Measurements from ENCODE around the gene SLX9. TPM values are rescaled to one million over a fixed set of nuclear protein-coding genes. Genes with fewer than 3 reads are reported as not detected.

The SLX9 gene
- total and polyA plus RNA-seq, 2 donors (not counting 3 experiments of a cell fraction or from before 2014, with no cell fraction given), result 27.0 to 50.6 TPM

DNA sequence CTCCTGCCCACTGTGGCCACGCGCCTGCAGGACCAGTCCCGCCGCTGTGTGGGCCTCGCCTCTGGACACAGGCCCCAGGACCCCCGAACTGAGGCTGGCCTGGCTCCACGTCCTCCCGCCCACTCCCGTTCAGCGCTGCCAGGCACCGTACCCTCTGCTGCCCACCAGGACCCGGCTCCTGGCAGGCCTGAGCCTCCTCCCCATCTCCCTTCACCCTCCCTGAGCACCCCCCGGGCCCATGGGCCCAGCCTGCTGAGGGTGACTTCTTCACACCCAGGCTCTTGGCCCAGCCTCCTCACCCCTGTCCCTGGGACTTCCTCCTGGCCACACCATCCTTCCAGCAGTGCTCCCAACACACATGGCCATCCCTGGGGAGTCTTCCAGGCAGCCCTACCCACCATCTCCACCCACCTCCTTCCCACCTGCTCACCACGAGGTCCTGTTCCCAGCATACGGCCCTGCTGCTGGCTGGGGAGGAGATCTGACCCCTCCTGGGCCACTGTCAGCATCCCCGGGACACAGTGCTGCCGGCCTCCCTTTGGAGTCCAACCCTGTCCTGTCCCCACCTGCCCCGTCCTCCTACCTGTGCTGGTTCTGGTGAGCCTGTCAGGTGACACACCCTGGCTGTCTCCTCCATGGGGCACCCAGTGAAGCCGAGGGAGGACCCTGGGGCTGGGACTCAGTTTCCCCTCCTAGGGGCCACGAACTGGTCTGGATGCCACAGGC is 53.7 kb downstream of the SLX9 start:
- Histone ChIP-seq H3K27ac (ENCODE audit: insufficient read depth, low read depth, low read length) (no peak overlapping the region), H3K4me3 (replicated peaks in 1 of 3; ENCODE audit: insufficient read depth in 1 of 3, low read depth in 1 of 3, low read length in 3 of 3) (no peak overlapping the region), H4K20me1 (replicated peaks; ENCODE audit: control insufficient read depth, extremely low read depth, insufficient read depth, low read length) (no peaks in the 10 kb centered on the region), H3K27me3 (ENCODE audit: control insufficient read depth in 2 of 2, insufficient read depth in 2 of 2, low read length in 2 of 2) (no peaks in the 10 kb centered on the region), H3K9ac (replicated peaks; ENCODE audit: extremely low read depth, insufficient read depth, low read length) (no peak overlapping the region), H3K9me1 (replicated peaks; ENCODE audit: control insufficient read depth, extremely low read depth, insufficient read depth, low read length) (no peaks in the 10 kb centered on the region), H3K36me3 (ENCODE audit: control insufficient read depth in 2 of 2, extremely low read depth in 1 of 2, insufficient read depth in 2 of 2, low read length in 2 of 2) (no peaks in the 10 kb centered on the region), H3K4me1 (ENCODE audit: control insufficient read depth, extremely low read depth, insufficient read depth, low read length) (no peaks in the 10 kb centered on the region), H2AFZ (ENCODE audit: low read depth, low read length) (no peak overlapping the region), H3K4me2 (ENCODE audit: insufficient read depth, low read length) (no peak overlapping the region), H3K9me3 (replicated peaks; ENCODE audit: control insufficient read depth, insufficient read depth, low read length) (no peaks in the 10 kb centered on the region), H3K79me2 (ENCODE audit: control insufficient read depth, insufficient read depth, low read length) (no peaks in the 10 kb centered on the region)
- dilution Hi-C loops (cut with MboI; ENCODE audit: extremely low pct_ligation_motif_present, low sequenced_read_pairs) (no loop called here), intact Hi-C loops (cut with micrococcal nuclease) (no loop called here)
- no TSS peak for BruUV-seq (replicated peaks)
- TF ChIP-seq EZH2 (IDR thresholded peaks at IDR 0.05; ENCODE audit: borderline replicate concordance, low read depth, low read length, severe bottlenecking) (no peak), GATA2 (IDR thresholded peaks at IDR 0.05; ENCODE audit: insufficient read depth, insufficient read length, low read depth, low read length) (no peak), JUN (IDR thresholded peaks at IDR 0.05; ENCODE audit: borderline replicate concordance, insufficient read depth, insufficient read length, low read depth) (no peak), POLR2AphosphoS5 (IDR thresholded peaks at IDR 0.05; ENCODE audit: insufficient read depth, low read depth, low read length) (no peak), FOS (IDR thresholded peaks at IDR 0.05; ENCODE audit: borderline replicate concordance, insufficient read depth, low read length) (no peak), POLR2A (IDR thresholded peaks at IDR 0.05; ENCODE audit: low read depth, low read length) (no peak), MYC (IDR thresholded peaks at IDR 0.05; ENCODE audit: low read depth, low read length) (no peak)
- TF ChIP-seq, protein P1, sequence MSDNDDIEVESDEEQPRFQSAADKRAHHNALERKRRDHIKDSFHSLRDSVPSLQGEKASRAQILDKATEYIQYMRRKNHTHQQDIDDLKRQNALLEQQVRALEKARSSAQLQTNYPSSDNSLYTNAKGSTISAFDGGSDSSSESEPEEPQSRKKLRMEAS (IDR thresholded peaks at IDR 0.05; ENCODE audit: insufficient read depth, insufficient read length), result no peak
- TF ChIP-seq, protein P2, sequence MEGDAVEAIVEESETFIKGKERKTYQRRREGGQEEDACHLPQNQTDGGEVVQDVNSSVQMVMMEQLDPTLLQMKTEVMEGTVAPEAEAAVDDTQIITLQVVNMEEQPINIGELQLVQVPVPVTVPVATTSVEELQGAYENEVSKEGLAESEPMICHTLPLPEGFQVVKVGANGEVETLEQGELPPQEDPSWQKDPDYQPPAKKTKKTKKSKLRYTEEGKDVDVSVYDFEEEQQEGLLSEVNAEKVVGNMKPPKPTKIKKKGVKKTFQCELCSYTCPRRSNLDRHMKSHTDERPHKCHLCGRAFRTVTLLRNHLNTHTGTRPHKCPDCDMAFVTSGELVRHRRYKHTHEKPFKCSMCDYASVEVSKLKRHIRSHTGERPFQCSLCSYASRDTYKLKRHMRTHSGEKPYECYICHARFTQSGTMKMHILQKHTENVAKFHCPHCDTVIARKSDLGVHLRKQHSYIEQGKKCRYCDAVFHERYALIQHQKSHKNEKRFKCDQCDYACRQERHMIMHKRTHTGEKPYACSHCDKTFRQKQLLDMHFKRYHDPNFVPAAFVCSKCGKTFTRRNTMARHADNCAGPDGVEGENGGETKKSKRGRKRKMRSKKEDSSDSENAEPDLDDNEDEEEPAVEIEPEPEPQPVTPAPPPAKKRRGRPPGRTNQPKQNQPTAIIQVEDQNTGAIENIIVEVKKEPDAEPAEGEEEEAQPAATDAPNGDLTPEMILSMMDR (IDR thresholded peaks at IDR 0.05; ENCODE audit: extremely low read depth in 1 of 2, insufficient read depth in 1 of 2, low read depth in 1 of 2, low read length in 2 of 2), result no peak
- no peak for FAIRE-seq
- ChIA-PET CTCF (interaction anchor here (1.0 to 3.6 kb wide), 2 partner anchors 19 to 136 kb away, joined by 4 to 15 read pairs; no protein-coding TSS in a partner anchor), POLR2A (no interaction called here)
- DNase-seq (ENCODE audit: low read depth, low spot score), result no peak

All from endothelial cell of umbilical vein (primary cell).